Endometrium (tissue), 2 donors: ENCODE data around the gene KCNN3.

Experiments
- FAIRE-seq: peaks from 2 replicates; lab custom pipeline; 2012; peaks lifted over from hg19 to GRCh38; lab: Jason Lieb, UNC
- donor health status: control.
- donor health status: control.

The KCNN3 gene

GRCh38 chr1:154813846-154814505 is 56.1 kb downstream of the KCNN3 start:
- no peak for FAIRE-seq

GRCh38 chr1:154813300-154813816 is 56.7 kb downstream of the KCNN3 start:
- FAIRE-seq, result no peak

GRCh38 chr1:154812877-154813276 is 57.2 kb downstream of the KCNN3 start:
- FAIRE-seq, result no peak

- FAIRE-seq, result no peak
These were observed 59.5 kb downstream of the KCNN3 start for GRCh38 chr1:154810571-154810970.

GRCh38 chr1:154809436-154810413 is 60.4 kb downstream of the KCNN3 start:
- no peak for FAIRE-seq

GRCh38 chr1:154808909-154809262 is 61.2 kb downstream of the KCNN3 start:
- FAIRE-seq, result no peak

- no peak for FAIRE-seq
These were observed 61.7 kb downstream of the KCNN3 start for GRCh38 chr1:154808261-154808908.

GRCh38 chr1:154807048-154807591 is 63.0 kb downstream of the KCNN3 start:
- no peak for FAIRE-seq

GRCh38 chr1:154806333-154806732 is 63.7 kb downstream of the KCNN3 start:
- FAIRE-seq, result no peak

GRCh38 chr1:154802982-154803920 is 66.8 kb downstream of the KCNN3 start:
- FAIRE-seq, result no peak

- no peak for FAIRE-seq
These were observed 67.6 kb downstream of the KCNN3 start for GRCh38 chr1:154802336-154802969.

GRCh38 chr1:154801234-154802011 is 68.7 kb downstream of the KCNN3 start:
- no peak for FAIRE-seq

GRCh38 chr1:154799188-154799587 is 70.9 kb downstream of the KCNN3 start:
- no peak for FAIRE-seq

GRCh38 chr1:154798645-154799044 is 71.4 kb downstream of the KCNN3 start:
- no peak for FAIRE-seq

GRCh38 chr1:154797175-154797574 is 72.9 kb downstream of the KCNN3 start:
- no peak for FAIRE-seq

GRCh38 chr1:154796303-154796892 is 73.7 kb downstream of the KCNN3 start:
- FAIRE-seq, result no peak

GRCh38 chr1:154794608-154795007 is 75.5 kb downstream of the KCNN3 start:
- FAIRE-seq, result no peak

GRCh38 chr1:154793685-154794084 is 76.4 kb downstream of the KCNN3 start:
- no peak for FAIRE-seq

GRCh38 chr1:154792899-154793298 is 77.2 kb downstream of the KCNN3 start:
- FAIRE-seq, result no peak
